ENCODE data around the gene AP5Z1.

The AP5Z1 gene

DNA sequence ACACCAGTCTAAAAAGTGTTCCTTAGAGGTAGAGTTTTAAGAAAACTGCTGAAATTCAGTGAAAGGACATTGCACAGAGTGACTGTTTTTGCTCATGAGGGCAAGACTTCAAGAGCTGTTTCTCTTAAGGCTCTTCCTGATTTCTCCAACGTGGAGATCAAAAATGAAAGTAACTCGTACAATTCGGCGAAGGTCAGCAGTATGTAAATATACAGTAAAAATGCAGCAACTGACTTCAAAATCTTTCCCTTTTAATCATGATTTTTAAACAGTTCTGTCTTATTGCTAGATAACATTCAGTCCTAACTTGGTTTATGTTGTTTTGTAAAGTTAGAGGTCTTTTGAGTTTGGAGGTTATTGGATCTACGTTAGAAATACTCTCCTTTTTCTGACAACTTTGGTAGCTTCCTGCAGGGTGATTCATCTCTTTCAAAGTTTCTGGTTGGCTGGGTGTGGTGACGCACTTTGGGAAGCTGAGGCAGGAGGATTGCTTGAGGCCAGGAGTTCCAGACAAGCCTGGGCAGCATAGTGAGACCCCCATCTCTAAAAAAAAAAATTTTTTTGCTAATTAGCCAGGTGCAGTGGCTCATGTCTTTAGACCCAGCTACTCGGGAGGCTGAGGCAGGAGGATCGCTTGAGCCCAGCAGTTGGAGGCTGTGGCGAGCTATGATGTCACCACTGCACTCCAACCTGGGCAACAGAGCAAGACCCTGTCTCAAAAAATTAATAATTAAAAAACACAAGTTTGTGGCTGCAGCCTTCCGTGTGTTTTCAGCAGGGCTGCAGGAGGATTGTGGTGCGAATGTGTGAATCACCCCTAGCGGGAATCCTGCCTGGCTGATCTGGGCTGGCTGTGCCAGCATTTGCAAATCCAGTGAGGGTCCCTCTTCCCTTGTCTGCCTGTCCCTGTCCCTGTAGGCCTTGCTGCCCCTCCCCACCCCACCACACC is 29.2 kb upstream of the AP5Z1 start:
- no peak for DNase-seq

DNA sequence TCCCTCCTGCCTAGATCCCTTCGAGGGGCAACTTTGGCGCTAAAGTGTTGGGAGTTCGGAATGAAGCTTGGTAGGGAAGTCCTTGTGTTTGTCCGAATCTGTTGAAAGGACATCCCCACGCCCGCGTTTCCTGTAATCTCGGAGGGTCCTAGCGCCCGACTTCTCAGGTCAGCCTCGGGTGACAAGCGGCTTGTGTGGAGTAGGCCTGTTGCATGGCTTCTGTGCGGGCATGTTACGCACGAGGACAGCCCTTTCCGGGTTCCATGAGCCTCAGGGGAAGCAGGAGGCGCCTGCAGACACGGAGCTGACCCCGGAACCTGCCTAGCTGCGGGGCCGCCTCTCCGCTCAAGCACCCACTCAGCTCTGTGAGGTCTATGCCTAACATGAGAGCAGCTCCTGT is 28.4 kb upstream of the AP5Z1 start:
- DNase-seq: no peak

DNA sequence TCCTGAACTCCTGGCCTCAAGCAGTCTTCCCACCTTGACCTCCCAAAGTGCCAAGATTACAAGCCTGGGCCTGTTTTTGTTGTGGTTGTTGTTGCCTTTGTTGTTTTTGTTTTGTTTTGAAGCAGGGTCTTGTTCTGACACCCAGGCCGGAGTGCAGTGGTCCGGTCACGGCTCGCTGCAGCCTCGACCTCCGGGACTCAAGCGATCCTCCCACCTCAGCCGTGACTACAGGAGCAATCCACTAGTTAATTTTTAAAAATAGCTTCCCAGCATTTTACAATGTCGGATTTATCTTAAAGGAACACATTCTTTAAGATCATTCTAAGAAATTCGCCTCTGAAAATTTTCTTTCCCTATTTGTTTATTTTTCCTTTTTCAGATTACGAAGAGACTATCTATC is 27.7 kb upstream of the AP5Z1 start:
- no peak for DNase-seq

DNA sequence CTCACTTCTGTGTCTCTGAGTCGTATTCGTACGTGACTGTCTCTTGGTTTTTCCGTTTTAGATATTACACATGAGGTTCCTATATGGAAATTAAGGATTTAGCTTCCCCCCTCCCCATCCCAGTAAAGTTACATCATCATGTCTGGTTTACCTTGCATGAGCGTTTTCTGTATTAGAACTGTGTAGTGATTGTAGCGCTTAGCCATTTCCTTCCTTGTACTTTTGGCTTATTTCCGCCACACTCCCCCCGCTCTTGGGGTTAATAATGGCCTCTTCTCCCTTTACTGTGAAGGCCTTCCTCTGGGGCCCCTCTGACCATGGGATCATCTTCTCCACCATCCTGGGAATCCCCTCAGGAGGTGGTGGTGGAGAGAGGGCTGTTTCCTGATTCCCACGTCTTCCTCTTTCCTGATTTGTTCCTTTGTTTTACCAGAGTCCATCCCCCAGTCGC is 27.2 kb upstream of the AP5Z1 start:
- no peak for DNase-seq

DNA sequence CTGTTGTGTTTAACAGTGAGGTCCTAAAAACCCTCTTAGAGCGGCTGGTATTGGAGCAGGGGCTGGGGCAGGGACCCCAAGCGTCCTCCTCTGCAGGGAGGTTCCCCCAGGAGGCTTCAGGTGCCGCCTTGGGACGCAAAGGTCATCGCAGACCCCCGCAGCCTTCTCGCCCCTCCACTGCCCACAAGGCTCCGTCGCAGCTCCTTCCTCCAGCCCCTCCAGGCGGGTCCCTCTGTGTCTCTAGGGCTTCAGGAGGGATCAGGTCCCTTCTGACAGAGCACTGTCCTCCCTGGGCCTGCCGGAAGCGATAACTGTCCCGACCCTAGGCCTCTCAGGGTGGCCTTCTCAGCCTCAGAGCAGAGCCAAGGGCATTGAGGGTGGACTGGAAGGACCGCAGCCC is 26.1 kb upstream of the AP5Z1 start:
- DNase-seq: no peak

DNA sequence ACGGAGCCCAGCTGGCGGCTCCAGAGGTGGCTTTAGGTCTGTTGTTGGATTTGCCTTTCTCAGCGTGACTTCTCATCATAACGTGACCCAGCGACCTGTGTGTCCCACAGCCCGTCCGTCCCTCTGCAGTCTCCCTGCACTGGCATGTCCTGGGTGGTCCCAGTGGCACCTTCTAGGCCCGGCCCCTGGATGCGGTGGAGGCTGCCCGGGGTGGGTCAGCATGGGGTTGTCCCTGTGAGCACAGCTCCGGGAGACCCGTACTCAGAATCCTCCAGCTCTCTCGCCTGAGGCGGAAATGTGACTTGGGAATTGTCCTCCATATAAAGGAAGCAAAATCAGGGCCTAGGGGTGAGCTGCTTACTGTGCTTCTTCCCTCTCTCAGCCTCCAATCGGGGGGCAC is 25.6 kb upstream of the AP5Z1 start:
- no peak for DNase-seq

DNA sequence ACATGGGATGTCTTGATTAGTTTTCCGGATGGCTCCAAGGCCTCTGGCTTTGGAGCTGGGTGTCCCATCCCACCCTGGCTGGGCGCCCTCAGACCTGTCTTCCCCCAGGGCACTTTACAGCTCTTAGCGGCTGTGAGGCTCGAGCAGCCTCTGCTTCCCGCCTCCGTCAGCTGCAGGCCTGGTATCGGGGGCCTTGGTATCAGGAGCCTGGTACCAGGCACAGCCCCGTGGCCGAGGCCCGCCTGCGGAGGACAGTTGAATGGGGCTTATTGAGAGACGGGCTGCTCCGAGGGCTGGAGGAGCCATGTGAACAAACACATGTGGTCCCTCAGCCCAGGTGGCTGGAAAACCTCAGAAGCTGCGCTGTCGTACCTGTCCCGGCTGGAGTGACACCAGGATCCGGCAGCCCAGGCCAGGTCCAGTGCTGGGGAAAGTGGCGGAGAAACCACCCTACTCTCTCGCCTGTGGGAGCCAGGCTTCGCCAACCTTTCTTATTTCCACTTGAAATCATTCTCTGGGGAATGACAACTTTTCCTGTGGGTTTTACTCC is 23.9 kb upstream of the AP5Z1 start:
- DNase-seq: no peak

DNA sequence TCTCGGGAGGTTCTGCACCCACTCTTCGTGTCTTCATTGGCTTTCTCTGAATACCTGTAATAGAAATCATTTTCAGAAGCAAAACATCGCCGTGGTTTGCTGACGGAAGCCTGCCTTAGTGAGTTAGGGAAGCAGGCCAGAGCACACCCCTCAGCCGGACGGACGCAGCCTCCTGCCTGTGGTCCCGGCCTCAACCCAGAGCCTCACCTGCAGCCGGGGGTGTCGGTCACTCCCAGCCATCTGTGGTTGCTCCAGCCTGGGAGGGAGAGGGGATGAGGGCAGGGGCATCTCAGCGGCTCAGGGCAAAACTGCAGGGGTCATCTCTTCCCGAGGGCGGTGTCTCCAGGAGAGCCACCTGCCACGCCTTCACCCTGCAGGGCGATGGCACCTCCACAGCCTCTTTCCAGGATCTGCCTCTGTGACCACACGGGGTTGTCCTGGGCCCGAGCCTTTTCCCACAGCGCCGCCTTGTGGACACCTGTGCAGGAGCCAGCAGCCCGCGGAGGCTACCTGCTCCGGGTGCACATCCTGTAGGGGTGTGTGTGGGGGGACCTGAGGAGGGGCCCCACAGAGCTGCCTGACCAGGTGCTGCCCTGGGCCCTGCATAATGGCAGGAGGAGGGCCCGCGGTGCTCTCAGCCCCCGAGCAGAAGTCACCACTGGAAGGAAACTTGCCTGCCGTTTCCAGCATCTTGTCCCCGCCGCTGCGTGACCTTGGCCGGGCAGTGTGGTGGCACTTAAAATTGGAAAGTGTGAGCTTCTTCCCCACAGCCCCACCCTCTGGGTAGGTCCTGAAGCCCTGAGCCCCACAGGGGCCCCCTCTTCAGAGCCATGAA is 21.6 kb upstream of the AP5Z1 start:
- no peak for DNase-seq

DNA sequence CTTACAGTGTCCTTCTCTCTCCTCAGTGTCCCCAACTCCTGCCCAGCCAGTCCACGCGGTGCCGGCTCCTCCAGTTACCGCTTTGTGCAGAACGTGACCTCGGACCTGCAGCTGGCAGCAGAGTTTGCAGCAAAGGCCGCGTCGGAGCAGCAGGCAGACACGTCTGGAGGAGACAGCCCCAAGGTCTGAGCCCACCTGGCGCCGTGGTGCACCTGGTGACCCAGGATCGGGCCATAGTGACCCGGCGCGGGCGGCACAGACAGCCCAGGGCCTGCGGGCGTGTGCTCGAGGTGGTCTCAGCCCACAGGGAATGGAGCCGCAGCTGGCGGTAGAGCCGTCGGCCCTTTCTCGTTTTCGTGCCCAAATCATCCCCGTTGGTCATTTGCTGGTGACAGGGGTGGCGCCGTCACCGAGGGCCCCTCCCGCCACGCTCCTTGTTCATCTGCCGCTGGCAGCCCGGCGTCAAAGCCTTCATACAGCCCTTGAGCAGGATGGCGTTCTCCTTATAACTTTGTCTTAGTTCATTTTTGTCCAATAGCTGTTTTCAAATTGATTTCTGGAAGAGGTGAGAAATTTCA is 20.9 kb upstream of the AP5Z1 start:
- no peak for DNase-seq

DNA sequence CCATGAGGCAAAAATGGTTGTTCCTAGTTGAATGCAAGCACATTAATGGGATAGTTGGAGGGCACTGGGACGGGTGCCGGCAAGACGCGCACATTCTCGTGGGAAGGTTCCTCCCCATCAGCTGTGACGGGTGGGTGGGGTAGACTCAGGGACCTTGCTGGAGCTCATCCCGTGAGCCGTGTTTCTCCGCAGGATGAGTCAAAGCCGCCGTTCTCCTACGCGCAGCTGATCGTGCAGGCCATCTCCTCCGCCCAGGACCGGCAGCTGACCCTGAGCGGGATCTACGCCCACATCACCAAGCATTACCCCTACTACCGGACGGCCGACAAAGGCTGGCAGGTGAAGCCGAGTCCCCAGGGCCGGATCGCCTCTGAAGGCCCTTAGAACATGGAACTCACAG is 20.4 kb upstream of the AP5Z1 start:
- DNase-seq: no peak

DNA sequence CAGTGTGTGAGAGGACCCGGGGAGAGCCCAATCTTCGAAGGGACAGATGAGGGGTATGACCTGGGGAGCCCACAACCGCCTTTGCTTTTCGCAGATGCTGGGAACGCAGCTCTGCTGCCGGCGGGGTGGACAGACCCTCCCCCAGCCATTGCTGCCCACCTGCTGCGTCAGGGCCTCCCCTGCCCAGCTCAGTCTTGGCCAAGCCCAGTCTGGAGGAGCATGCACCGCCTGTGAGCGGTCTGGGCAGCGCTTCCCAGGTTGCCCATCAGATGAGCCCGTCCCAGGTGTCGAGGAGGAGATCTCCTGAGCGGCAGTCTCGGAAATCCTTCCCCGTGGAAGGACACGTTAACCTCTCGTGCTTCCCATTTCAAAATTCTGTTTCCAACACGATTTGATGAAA is 17.3 kb upstream of the AP5Z1 start:
- DNase-seq: no peak

DNA sequence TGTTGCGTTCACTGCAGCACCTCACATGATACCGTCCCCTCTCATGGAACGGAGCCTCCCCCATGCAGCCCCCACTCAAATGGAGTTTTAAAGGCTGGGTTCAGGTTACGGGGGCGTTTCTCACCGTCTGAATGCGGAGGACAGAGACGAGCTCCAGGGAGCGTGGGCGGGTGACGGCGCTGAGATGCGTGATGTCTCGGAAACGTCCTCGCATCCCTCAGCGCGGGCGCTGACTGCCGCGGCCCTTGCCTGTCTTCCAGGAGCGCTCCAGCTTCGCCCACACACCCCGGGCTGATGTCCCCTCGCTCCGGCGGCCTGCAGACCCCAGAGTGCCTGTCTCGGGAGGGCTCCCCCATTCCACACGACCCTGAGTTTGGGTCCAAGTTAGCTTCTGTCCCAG is 16.6 kb upstream of the AP5Z1 start:
- no peak for DNase-seq

DNA sequence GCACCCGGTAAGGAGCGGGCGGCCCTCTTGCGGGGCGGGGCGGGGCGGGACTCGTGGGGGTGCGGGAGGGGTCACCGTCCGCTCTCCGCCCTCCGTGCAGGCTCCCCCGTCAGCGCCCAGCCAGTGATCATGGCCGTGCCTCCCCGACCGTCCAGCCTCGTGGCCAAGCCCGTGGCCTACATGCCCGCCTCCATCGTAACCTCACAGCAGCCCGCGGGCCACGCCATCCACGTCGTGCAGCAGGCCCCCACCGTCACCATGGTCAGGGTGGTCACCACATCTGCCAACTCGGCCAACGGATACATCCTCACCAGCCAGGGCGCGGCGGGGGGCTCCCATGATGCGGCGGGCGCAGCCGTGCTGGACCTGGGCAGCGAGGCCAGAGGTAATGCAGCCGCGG is 16.2 kb upstream of the AP5Z1 start:
- no peak for DNase-seq

DNA sequence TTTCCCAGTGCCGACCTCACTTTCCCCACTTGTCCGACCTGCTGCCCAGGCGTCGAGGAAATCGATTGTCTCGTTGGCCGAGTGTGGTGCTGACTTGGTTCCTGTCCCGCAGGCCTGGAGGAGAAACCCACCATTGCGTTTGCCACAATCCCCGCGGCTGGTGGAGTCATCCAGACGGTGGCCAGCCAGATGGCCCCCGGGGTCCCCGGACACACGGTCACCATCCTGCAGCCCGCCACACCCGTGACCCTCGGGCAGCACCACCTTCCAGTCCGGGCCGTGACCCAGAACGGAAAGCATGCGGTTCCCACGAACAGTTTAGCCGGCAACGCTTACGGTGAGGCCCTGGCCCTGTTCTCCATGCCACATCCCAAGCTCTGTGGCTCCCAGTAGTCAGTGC is 14.5 kb upstream of the AP5Z1 start:
- no peak for DNase-seq

DNA sequence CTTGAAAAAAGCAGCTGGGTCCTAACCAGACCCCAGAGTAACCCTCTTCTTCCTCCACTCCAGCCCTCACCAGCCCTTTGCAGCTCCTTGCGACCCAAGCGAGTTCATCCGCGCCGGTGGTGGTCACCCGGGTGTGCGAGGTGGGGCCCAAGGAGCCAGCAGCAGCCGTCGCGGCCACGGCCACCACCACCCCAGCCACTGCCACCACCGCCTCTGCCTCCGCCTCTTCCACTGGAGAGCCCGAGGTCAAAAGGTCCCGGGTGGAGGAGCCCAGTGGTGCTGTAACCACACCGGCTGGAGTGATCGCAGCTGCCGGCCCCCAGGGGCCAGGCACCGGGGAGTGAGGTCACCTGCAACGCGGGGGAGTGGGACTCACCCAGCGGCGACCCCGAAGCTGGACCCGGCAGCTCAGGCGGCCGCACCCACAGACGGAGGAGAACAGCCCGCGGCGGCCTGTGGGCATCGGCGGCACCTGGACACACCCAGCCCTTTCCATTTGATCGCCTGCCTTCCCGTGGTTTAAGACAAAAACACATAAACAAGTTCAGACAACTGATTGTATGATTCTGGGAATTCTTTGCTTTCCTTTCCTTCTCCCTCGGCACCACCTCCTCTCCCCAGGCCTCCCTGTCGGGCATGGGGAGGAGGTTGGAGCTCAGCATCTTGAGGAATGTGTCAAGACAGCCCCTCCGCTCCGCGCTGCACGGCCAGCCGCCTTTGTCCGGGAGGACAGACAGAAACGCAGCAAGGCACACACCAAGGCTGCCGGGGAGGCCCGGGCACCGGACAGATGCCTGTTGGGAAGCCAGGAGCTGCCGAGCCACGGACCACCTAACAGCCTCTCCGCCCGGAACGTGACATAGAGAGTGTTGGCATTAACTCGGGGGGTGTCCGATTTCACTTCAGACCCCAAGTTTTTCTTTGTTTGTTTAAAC is 13.0 kb upstream of the AP5Z1 start:
- no peak for DNase-seq

DNA sequence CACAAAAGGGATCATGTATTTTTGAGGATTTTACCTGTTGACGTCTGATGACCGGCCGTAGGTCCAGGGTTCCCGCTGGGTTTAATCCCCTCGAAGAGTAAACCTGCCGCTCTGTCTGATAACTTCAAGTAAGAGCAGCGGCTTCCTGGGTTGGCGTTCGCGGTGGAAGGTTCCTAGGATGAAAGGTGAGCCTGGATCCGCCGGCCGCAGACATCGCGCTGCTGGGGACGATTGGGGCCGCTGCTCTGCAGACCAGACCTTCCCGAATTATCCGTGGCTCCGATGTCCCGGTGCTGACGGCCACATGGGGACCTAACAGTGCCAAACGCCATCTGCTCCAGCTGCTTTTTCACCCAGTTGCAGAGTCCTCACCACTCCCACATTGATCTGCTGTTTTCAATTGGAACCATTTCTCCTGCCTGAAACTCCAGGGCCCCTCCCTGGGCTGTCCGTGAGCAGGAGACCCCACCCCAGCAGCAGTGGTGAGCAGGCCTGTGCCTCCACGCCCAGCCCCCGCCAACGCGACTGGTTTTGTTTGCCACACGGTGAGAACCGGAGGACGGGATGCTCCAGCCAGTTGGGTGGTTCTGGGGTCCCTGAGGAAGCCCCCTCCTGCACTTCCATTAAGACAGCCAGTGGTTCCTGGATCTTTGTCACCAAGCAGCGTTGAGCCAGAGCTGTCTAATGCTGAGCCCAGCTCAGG is 12.2 kb upstream of the AP5Z1 start:
- no peak for DNase-seq

DNA sequence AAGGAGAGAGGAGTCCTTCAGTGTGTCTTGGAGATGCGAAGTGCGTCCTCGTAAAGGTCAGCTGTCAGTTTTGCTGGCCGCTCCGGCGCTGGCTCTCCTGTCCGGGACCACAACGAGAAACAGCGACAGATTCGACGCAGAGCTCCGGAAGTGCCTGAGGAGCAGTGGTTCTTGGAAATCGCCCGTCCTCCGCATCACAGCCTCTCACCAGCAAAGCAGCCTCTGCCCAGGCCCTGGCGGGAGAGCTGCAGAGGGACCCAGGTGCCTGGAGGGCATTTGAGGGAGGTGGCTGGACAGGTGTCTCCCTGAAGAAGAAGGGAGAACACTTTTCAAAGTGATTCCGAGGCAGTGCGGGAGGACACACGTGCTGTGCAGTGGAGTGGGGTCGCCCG is 11.6 kb upstream of the AP5Z1 start:
- DNase-seq: no peak

DNA sequence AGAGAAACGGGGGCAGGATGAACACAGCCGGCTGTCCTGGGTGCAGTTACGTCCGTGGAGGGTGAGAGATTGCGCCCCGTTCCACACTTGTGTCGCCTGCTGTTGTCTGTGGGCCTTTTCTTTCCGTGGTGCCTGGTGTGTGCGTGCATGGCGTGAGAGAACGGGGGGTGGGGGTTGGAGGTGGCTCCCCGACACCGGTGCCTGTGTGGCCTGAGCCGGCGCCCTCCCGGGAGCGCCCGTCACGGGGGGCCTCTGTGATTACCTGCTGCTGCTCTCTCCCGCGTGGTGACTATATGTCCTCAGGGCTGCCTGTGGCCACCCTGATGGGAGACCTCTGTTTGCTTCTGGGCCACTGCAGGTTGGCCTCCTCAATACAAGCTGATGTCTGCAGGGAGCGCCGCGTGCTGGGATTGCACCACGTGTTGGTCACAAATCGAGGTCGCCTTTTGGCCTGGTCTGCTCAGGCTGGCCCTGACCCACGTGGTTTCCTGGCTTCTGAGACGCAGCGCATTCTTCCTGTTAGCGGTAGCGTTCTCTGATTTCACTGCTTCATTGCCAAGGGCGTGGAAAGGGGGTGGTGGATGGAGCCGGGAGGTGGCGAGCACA is 10.9 kb upstream of the AP5Z1 start:
- no peak for DNase-seq

DNA sequence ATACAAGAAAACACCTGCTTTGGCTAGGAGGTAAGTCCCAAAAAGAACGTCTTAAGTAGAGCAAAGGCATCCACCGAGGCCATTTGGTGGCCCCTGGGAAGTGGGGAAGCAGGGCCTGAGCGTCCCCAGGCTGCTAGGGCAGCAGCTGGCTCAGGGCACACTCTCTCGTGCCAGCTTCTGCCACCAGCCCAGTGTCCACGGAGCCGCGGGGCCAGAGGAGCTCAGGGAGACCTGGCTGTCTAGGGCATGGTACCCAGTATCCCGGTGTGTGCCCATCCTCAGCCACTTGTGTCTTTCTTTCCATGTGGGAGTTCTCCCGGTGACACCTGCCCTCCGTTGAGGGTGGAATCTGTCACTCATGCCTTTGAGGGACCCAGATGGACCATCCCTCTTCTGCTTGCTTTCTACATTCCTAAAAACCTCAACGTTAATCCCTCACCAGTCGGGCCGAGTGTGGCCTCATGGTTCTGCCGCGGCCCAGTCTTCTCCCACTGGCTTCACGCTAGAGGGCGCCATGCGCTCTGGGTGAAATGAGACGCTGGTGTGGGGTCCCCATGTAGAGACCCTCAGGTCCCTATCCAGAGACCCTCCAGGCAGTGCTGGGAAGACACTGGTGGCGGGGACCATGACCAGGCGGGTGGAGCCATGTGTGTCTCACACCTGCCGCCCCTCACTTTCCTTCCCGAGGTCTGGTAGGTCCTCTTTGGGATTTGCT is 9.5 kb upstream of the AP5Z1 start:
- no peak for DNase-seq
